HG03097 (cell line): ENCODE measurements around the gene SLC25A15.

Experiments
- ATAC-seq: cut with Tn5 transposase; IDR thresholded peaks from one replicate; pipeline ENCODE4 v1.9.1; 2021; ENCODE audit not compliant: unreplicated experiment, low FRiP score

The SLC25A15 gene

DNA sequence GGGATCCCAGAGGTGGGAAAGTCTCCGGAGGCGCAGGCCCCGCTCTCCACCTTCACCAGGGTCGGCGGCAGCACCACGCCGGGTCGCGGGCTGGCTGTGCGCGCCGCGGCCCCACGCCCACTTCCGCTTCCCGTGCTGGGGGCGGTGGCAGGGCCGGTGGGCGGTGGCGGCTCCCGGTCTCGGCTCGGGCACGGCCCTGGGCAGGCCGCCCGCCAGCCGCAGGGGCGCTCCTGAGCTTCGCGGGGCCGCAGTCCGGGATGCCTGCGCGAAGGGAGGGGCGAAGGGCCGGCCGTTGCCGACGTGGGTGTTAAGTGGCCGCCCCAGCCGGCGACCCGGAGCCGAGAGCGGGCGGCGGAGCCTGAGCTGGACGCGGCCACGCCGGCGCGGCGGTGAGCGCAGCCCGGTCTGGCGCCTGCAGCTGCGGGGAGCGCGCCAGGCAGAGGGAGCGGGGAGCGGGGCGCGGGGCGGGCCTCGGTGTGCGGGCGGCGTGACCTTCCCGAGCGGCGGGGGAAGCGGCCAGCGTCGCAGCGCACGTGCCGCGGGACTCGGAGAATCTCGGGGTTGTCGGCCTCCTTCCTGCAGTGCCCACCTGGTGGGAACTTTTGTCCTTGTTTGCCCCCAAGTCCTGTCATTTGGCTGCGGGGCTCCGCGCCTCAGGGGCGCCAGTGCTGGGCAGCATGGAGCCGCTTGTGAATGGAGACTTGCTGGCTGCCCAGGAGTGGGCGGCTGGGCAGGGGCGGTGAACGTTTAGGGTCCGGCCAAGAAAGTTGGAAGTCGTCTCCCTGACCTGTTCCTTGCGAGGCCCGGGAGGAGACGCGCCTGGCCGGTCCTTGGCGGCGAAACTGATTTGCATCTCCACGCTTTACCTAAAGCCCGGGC is at the start of gene SLC25A15:
Gene SLC25A15, plus strand, starts transcription at position 337 of the 879 bp plus-strand sequence. CDS start 3,616 bp downstream, outside the sequence.
- peak; percentile 93 for ATAC-seq

- ATAC-seq: no peak
Observed at GRCh38 chr13:40749327-40749726, 40.1 kb upstream of the SLC25A15 start.

GRCh38 chr13:40755082-40755700 is 34.2 kb upstream of the SLC25A15 start:
- ATAC-seq: no peak

GRCh38 chr13:40756042-40756441 is 33.4 kb upstream of the SLC25A15 start:
- ATAC-seq: no peak

- no peak for ATAC-seq
Observed at GRCh38 chr13:40758811-40759210, 30.6 kb upstream of the SLC25A15 start.

DNA sequence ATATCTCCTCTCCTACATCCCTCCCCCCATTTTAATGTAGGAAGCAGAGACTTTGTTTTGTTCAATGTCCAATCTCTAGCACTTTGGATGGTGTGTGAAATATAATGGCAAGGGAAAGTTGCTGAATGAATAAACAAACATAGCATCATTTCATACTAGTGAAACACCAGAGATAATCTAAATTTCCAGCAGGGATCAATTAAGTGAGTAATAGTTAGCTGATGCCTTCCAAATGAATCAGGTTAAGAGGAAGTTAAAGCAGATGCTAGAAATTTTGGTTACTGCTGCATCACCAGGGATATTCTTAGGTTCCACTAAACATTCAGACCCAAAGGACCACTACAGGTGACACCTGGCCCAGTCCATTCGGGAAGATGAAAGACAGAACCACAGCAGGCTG is 26.6 kb upstream of the SLC25A15 start:
- ATAC-seq: no peak

DNA sequence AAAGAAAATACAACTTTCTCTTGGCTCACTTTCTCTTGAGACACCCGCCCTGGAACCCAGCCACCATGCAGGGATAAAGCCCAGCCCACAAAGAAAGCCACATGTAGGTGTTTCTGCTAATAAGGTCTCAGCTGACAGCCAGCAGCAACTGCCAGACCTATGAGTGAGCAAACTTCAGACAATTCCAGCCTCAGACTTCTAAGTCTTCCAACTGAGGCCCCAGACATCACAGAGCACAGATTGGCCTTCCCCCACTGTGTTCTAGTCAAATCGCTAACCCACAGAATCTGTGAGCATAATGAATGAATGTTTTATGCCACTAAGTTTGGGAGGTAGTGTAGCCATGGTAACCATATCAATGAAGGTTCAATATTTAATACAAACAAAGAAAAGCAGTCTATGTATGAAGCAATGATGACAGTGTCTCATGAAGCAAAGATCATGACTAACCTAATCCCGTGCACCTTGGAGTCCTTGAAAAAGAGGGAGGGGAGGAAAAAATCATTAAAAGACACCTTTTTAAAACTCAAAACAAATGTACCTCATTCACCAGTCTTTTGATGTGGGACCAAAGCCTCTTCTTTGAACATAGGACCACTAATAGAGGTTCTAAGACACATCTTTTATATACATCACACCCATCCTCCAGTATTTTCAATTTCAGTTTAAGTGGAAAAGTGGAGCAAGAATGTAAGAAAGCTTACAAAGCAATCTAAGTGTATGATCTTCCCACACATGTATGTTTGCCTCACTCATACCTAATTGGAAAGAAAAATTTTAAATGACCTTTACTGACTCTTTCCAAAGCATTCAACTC is 24.6 kb upstream of the SLC25A15 start:
- no peak for ATAC-seq

- ATAC-seq: no peak
Observed at GRCh38 chr13:40765602-40766001, 23.8 kb upstream of the SLC25A15 start.

DNA sequence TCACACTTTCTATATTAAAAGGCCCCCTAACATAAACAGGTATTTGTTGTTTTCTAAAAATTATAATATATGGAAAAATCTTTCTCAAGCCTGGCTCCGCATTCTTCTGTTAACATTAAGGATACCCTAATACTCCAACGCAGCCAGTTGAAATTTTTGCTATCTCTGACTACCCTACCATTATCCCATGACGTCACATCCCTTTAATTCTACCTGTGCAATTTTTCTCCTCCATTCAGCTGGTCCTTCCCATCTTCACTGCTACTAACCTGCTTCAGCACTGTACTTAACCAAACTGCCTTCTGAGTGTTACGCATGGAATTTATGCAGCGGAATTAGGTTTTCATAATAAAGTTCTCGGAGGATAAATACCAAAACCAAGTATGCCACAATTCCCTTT is 19.4 kb upstream of the SLC25A15 start:
- ATAC-seq: no peak

DNA sequence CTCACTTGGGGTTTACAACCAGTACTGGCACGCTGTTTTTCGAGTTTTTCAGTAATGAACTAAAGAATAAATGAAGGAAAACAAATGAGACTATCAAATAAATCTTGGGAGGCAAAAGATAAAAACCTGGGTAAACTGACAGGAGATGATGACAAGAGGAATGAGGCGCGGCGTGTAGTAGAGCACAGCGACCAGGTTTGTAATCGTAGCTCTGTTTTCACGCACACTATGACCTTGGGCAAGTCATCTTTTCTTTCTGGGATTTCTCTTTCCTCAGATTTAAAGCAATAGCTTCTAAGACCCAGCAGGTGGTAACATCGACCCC is 18.8 kb upstream of the SLC25A15 start:
- no peak for ATAC-seq

GRCh38 chr13:40770934-40771618 is 18.3 kb upstream of the SLC25A15 start, which contains the start of gene MRPS31:
MRPS31 (minus strand) TSS chr13:40771190; CDS start chr13:40771136, 54 bp downstream.
- peak; percentile 94 for ATAC-seq

- no peak for ATAC-seq
Observed at GRCh38 chr13:40772765-40773473, 16.5 kb upstream of the SLC25A15 start.

GRCh38 chr13:40774672-40775071 is 14.7 kb upstream of the SLC25A15 start:
- ATAC-seq: no peak

DNA sequence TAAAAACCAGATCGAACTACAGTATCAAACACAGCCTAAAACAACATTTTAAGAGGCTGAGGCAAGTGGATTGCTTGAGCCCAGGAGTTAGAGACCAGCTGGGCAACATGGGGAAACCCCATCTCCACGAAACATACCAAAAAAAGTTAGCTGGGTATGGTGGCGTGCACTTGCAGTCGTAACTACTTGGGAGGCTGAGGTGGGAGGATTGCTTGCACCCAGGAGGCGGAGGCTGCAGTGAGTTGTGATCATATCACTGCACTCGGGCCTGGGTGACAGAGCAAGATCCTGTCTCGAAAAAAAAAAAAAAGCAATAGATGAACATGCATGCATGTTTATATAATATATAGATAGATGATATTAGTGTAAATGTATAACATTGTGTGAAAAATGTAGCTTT is 13.2 kb upstream of the SLC25A15 start:
- no peak for ATAC-seq

DNA sequence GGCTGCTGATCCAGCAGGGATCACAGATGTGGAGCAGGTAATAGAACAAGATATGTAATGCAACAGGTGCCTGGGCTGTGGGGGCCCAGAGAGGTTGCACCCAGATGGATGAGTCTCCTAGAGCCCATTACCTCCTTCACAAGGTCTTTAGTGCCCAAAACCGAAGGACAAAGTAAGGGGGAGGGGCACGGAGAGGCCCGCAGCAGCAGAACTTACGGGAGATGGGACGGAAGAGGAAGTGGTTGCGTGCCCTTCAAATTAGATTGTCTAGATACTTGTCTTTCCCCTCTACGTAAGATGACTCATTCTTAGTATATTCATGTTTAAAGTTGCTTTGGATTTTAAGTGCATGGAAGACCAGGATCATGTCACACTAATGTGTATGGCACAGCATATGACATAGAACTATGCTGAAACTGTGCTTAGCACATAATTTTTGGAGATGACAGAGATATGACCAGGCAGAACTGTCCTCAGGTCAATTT is 12.7 kb upstream of the SLC25A15 start:
- ATAC-seq: peak; percentile 32

DNA sequence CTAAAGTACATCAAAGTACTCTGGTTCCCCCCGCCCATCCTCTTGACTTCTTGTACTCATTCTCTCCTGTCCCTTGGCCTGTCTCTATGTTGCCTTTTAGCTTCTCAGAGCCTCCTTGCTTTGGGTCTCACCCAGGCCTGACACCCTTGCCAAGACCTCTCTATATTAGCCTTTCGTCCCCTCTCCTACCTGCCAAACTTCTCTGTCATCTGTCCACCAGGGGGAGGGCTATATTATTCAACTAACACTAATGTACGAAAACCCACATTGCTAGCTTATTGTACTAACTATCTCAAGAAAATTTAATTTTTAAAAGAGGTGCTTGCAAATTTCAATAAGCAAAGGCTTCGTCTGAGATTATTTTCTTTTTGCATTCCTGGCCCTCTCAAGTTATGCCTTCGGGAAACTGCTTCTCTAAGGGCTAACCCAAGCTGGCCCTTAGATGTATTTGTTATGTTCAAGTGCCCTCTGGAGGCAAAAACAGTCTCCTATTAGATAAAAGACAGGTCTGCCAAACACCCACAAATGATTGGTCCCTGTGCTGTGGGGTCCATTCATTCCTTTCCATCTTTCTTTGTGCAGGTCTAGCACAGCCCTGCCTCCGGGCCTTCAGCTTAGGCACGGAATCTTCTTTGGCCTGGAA is 12.1 kb upstream of the SLC25A15 start:
- ATAC-seq: peak; percentile 68

DNA sequence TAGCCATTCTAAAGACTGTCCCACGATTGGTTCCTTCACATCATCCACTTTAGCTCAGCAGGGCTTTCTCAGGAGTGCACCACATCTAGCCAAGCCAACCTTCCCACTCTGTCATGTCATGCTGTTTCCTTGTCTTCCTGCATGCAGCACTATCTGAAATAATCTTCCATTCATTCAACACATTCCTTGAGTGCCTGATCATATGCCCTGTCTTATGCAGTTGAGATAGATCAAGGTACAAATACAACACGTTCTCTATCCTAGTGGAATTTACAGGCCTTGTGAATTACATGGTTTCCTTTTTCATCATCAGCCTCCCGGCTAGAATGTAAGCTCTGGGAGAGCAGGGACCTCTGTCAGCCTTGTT is 11.6 kb upstream of the SLC25A15 start:
- no peak for ATAC-seq

- ATAC-seq: no peak
Observed at GRCh38 chr13:40779049-40779448, 10.4 kb upstream of the SLC25A15 start.

GRCh38 chr13:40779796-40780285 is 9.6 kb upstream of the SLC25A15 start:
- no peak for ATAC-seq
